Stimulated activated CD4-positive, alpha-beta T cell treated with anti-CD3 and anti-CD28 coated beads, Interleukin-1b, Interleukin-23, amount 100 ng/mL, for 48 hours (primary cell): ENCODE results near the gene MMP20.

ENCODE experiments used
- DNase-seq: peaks from one replicate; pipeline ENCODE4 v3.0.0-alpha.2; 2020

MMP20 gene

GRCh38 chr11:102620818-102621561 is 4.1 kb downstream of the MMP20 start:
- no peak for DNase-seq

GRCh38 chr11:102620179-102620578 is 5.0 kb downstream of the MMP20 start:
- DNase-seq = no peak

- DNase-seq = no peak
Measured at GRCh38 chr11:102617466-102618008, 7.6 kb downstream of the MMP20 start.

- DNase-seq = no peak
Measured at GRCh38 chr11:102615894-102616432, 9.2 kb downstream of the MMP20 start.

- no peak for DNase-seq
Measured at GRCh38 chr11:102615077-102615893, 9.8 kb downstream of the MMP20 start.

- no peak for DNase-seq
Measured at GRCh38 chr11:102614485-102614884, 10.6 kb downstream of the MMP20 start.

- no peak for DNase-seq
Measured at GRCh38 chr11:102614031-102614430, 11.1 kb downstream of the MMP20 start.

- DNase-seq = no peak
Measured at GRCh38 chr11:102613450-102613849, 11.7 kb downstream of the MMP20 start.

- no peak for DNase-seq
Measured at GRCh38 chr11:102611291-102611690, 13.8 kb downstream of the MMP20 start.

- no peak for DNase-seq
Measured at GRCh38 chr11:102610200-102610599, 14.9 kb downstream of the MMP20 start.

GRCh38 chr11:102608699-102609098 is 16.4 kb downstream of the MMP20 start:
- no peak for DNase-seq

GRCh38 chr11:102604875-102605274 is 20.3 kb downstream of the MMP20 start:
- no peak for DNase-seq

- no peak for DNase-seq
Measured at GRCh38 chr11:102604011-102604410, 21.1 kb downstream of the MMP20 start.

GRCh38 chr11:102603576-102603975 is 21.6 kb downstream of the MMP20 start:
- no peak for DNase-seq

GRCh38 chr11:102603091-102603490 is 22.0 kb downstream of the MMP20 start:
- no peak for DNase-seq

GRCh38 chr11:102600666-102601065 is 24.5 kb downstream of the MMP20 start:
- no peak for DNase-seq

GRCh38 chr11:102599642-102600261 is 25.4 kb downstream of the MMP20 start:
- DNase-seq = no peak

GRCh38 chr11:102598272-102598671 is 26.9 kb downstream of the MMP20 start:
- DNase-seq = no peak

- no peak for DNase-seq
Measured at GRCh38 chr11:102596578-102596977, 28.6 kb downstream of the MMP20 start.

GRCh38 chr11:102592634-102593581 is 32.2 kb downstream of the MMP20 start:
- no peak for DNase-seq

- no peak for DNase-seq
Measured at GRCh38 chr11:102592131-102592530, 33.0 kb downstream of the MMP20 start.

- no peak for DNase-seq
Measured at GRCh38 chr11:102591160-102591718, 33.9 kb downstream of the MMP20 start.
